Gastrocnemius medialis (tissue), 4 donors: Measurements from ENCODE around the gene CCDC91. TPM values are rescaled to one million over a fixed set of nuclear protein-coding genes. Genes with fewer than 3 reads are reported as not detected.
"Not testable (repeated sequence)": the region's sequence is repeated elsewhere in the genome, so short reads cannot be mapped to it uniquely, and the experiment has no call there.

Source experiments
- ATAC-seq, 2 donors: fragments of 150-250 bp; one replicate each; pipeline ENCODE4 v1.9.1; 2016
- DNase-seq, 2 donors: peaks; one replicate each; pipeline ENCODE4 v3.0.0-alpha.2; 2019
- H3K27ac ChIP-seq, 4 donors: fragments of 200-600 bp; sonication (generic); 1 replicate in 1 of 4; 2 replicates in 3 of 4; pipeline ENCODE4 v1.5.1; 2016 to 2018; ENCODE audit warnings: mild to moderate bottlenecking in 2 of 4, moderate library complexity in 1 of 4
- H3K27me3 ChIP-seq, 3 donors: fragments of 200-600 bp; sonication (generic) in 2 of 3; 1 replicate in 1 of 3; 2 replicates in 2 of 3; pipeline versions ENCODE4 v1.5.1 to v1.6.0; 2016 to 2019; ENCODE audit warnings: mild to moderate bottlenecking in 1 of 3, moderate library complexity in 1 of 3
- H3K36me3 ChIP-seq, 2 donors: fragments of 200-600 bp; sonication (generic) in 1 of 2; one replicate each; pipeline ENCODE4 v1.5.1; 2017 to 2018
- H3K4me1 ChIP-seq, 2 donors: fragments of 200-600 bp; sonication (generic) in 1 of 2; one replicate each; pipeline ENCODE4 v1.5.1; 2016 to 2017; ENCODE audit warnings: mild to moderate bottlenecking in 2 of 2
- H3K4me3 ChIP-seq, 4 donors: fragments of 200-600 bp; sonication (generic) in 3 of 4; 1 replicate in 1 of 4; 2 replicates in 3 of 4; pipeline ENCODE4 v1.5.1; 2016 to 2019; ENCODE audit warnings: mild to moderate bottlenecking in 2 of 4
- H3K9me3 ChIP-seq, 3 donors: fragments of 200-600 bp; sonication (generic) in 2 of 3; 1 replicate in 1 of 3; 2 replicates in 2 of 3; pipeline ENCODE4 v1.5.1; 2016 to 2019
- POLR2A ChIP-seq, 2 donors: fragments of 450-650 bp; IDR thresholded peaks; one replicate each; pipeline ENCODE4 v1.6.1; 2017; ENCODE audit warnings: antibody characterized with exemption in 2 of 2, mild to moderate bottlenecking in 2 of 2, moderate library complexity in 2 of 2
- in situ Hi-C, 4 donors: fragments of 200-750 bp; cut with MboI; loops; one replicate each; pipeline versions ENCODE4 v1.15.0 to v1.8.0; 2017; ENCODE audit warnings: low sequenced_read_pairs in 4 of 4
- intact Hi-C: fragments of 100-400 bp; cut with DNase I; formaldehyde crosslinking; loops from one replicate; pipeline ENCODE4 v1.15.1; 2023; ENCODE audit warnings: low total_unique reads
- total RNA-seq, 4 donors: library from RNA; depleted of rRNA; stranded (reverse); fragments of >200 nt; gene quantifications; one replicate each; pipeline versions ENCODE4 v1.1.0 to v1.2.3, GENCODE V29; 2016
- TF ChIP-seq, protein P1 (sequence below), 5 experiments: fragments of 450-650 bp in 3 of 5; fragments of 200-600 bp in 2 of 5; sonication (generic) in 2 of 5; IDR thresholded peaks in 4 of 5; conservative IDR thresholded peaks in 1 of 5; 1 replicate in 4 of 5; 2 replicates in 1 of 5; pipeline ENCODE4 v1.5.1; 2016 to 2019; ENCODE audit warnings: antibody characterized with exemption in 5 of 5, mild to moderate bottlenecking in 3 of 5, moderate library complexity in 3 of 5

CCDC91 gene
- total RNA-seq, 4 donors from 2014 or later, result 22.3 to 50.6 (median 36.6) TPM

DNA sequence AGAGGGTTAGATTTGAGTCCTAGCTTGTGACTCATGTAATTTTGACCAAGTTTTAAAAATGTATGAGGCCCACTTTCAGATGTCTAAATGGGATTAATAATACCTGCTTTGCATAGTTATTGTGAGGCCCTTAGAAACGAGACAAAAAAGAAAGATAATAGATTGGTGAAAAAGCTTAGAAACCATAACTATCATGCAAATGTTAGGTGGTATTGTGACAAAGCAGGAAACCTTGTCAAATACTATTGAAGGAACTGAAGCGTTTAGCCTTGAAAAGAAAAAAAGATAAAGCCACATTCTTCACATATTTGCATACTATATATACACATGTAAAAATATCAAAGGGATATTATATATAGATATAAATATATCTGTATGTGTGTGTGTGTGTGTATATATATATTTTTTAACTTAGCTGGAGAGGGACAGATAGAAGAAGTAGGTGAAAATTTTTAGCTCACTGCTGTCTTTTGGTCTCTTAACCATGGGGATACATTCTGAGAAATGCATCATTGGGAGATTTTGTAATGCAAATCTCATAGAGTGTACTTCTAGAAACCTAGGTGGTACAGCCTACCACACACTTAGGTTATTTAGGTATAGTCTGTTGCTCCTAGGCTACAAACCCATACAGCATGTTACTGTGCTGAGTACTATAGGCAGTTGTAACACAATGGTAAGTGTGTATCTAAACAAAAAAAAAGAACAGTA is 270.3 kb downstream of the CCDC91 start:
- H3K27me3 ChIP-seq, result no peaks in the 10 kb centered on the region
- H3K4me1 ChIP-seq, result no peaks in the 10 kb centered on the region
- intact Hi-C loops, result no loop called here
- no peak for TF ChIP-seq POLR2A (IDR thresholded peaks at IDR 0.05)
- TF ChIP-seq, protein P1, sequence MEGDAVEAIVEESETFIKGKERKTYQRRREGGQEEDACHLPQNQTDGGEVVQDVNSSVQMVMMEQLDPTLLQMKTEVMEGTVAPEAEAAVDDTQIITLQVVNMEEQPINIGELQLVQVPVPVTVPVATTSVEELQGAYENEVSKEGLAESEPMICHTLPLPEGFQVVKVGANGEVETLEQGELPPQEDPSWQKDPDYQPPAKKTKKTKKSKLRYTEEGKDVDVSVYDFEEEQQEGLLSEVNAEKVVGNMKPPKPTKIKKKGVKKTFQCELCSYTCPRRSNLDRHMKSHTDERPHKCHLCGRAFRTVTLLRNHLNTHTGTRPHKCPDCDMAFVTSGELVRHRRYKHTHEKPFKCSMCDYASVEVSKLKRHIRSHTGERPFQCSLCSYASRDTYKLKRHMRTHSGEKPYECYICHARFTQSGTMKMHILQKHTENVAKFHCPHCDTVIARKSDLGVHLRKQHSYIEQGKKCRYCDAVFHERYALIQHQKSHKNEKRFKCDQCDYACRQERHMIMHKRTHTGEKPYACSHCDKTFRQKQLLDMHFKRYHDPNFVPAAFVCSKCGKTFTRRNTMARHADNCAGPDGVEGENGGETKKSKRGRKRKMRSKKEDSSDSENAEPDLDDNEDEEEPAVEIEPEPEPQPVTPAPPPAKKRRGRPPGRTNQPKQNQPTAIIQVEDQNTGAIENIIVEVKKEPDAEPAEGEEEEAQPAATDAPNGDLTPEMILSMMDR (IDR thresholded peaks at IDR 0.05 in 4 of 5, conservative IDR thresholded peaks at IDR 0.05 in 1 of 5), result no peak
- ATAC-seq (no peak), DNase-seq (no peak)
- no peaks in the 10 kb centered on the region for H3K36me3 ChIP-seq
- H3K9me3 ChIP-seq, result no peaks in the 10 kb centered on the region
- in situ Hi-C loops, result no loop called here
- H3K4me3 ChIP-seq, result no peak overlapping the region
- H3K27ac ChIP-seq, result no peak overlapping the region

DNA sequence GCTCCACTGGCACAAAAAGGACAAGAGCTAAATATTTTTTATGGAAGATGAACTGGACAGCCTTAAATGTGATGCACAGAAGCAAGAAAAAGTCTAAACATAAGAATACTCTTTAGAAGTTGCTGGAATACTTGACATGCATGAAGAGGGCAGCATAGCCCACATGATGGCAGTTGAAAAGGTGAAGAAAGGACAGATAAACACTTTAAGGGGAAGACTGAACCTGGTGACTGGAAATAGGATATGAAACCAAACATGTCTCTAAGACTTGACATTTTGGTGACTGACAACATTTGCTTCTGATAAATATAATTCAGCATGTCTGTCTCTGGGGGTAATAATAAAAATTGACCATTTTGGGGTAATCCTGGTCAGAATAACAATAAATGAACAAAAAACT is 273.1 kb downstream of the CCDC91 start:
- Histone ChIP-seq H3K4me1 (no peaks in the 10 kb centered on the region), H3K36me3 (no peaks in the 10 kb centered on the region), H3K9me3 (no peaks in the 10 kb centered on the region), H3K27me3 (no peaks in the 10 kb centered on the region), H3K27ac (no peak overlapping the region), H3K4me3 (no peak overlapping the region)
- no peak for TF ChIP-seq POLR2A (IDR thresholded peaks at IDR 0.05)
- TF ChIP-seq, protein P1 (IDR thresholded peaks at IDR 0.05 in 4 of 5, conservative IDR thresholded peaks at IDR 0.05 in 1 of 5), result no peak
- DNase-seq (no peak), ATAC-seq (no peak)
- intact Hi-C loops (no loop called here), in situ Hi-C loops (no loop called here)

DNA sequence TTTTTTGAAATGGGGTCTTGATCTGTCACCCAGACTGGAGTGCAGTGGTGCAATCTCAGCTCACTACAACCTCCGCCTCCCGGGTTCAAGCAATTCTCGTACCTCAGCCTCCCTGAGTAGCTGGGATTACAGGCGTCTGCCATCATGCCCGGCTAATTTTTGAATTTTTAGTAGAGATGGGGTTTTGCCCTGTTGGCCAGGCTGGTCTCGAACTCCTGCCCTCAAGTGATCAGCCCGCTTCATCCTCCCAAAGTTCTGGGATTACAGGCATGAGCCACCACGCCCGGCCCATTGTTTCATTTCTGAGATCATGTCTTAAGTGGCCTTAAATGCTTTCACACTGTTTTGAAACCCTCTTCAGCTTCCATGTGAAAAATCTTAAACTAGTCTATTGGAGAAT is 281.5 kb downstream of the CCDC91 start:
- intact Hi-C loops, H3K27me3 ChIP-seq, H3K4me1 ChIP-seq, H3K9me3 ChIP-seq, in situ Hi-C loops, H3K27ac ChIP-seq, DNase-seq, H3K36me3 ChIP-seq, H3K4me3 ChIP-seq, ATAC-seq: not testable (repeated sequence)

- H3K27me3 ChIP-seq, H3K36me3 ChIP-seq, ATAC-seq, intact Hi-C loops, DNase-seq, in situ Hi-C loops, H3K4me3 ChIP-seq, H3K27ac ChIP-seq, H3K9me3 ChIP-seq, H3K4me1 ChIP-seq: not testable (repeated sequence)
Measured at GRCh38 chr12:28476206-28476605, 285.9 kb downstream of the CCDC91 start.

DNA sequence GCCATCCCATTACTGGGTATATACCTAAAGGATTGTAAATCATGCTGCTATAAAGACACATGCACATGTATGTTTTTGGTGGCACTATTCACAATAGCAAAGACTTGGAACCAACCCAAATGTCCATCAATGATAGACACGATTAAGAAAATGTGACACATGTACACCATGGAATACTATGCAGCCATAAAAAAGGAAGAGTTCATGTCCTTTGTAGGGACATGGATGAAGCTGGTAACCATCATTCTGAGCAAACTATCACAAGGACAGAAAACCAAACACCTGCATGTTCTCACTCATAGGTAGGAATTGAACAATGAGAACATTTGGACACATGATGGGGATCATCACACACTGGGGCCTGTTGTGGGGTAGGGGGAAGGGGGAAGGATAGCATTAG is 288.8 kb downstream of the CCDC91 start:
- H3K4me3 ChIP-seq, DNase-seq, H3K36me3 ChIP-seq, ATAC-seq, intact Hi-C loops, H3K9me3 ChIP-seq, H3K4me1 ChIP-seq, H3K27ac ChIP-seq, H3K27me3 ChIP-seq, in situ Hi-C loops: not testable (repeated sequence)

- H3K27me3 ChIP-seq, result no peaks in the 10 kb centered on the region
- H3K4me1 ChIP-seq, result no peaks in the 10 kb centered on the region
- DNase-seq, result no peak
- ATAC-seq, result no peak
- in situ Hi-C loops (no loop called here), intact Hi-C loops (no loop called here)
- no peaks in the 10 kb centered on the region for H3K9me3 ChIP-seq
- TF ChIP-seq, protein P1 (IDR thresholded peaks at IDR 0.05 in 4 of 5, conservative IDR thresholded peaks at IDR 0.05 in 1 of 5), result no peak
- no peak for TF ChIP-seq POLR2A (IDR thresholded peaks at IDR 0.05)
- H3K27ac ChIP-seq, result no peak overlapping the region
- H3K4me3 ChIP-seq, result no peak overlapping the region
- H3K36me3 ChIP-seq, result no peaks in the 10 kb centered on the region
Measured at GRCh38 chr12:28479683-28480082, 289.4 kb downstream of the CCDC91 start.
